Fibroblast of lung (primary cell): ENCODE results near the gene RHEB. TPM values are rescaled to one million over a fixed set of nuclear protein-coding genes. Genes with fewer than 3 reads are reported as not detected.

Experiments
- DNase-seq, 2 donors: peaks; one replicate each; pipeline versions ENCODE4 v3.0.0 to v3.0.0-alpha.2; 2010; ENCODE audit warnings: low read depth in 2 of 2
- H2AFZ ChIP-seq: 2 replicates; pipeline ENCODE4 v1.5.1; 2012; ENCODE audit warnings: low read length, control low read depth, inconsistent platforms
- H3K27ac ChIP-seq: 2 replicates; pipeline ENCODE4 v1.5.1; 2011; ENCODE audit warnings: low read length, control low read depth; ENCODE audit not compliant: insufficient read depth
- H3K27me3 ChIP-seq: 2 replicates; pipeline ENCODE4 v1.5.1; 2011; ENCODE audit warnings: mild to moderate bottlenecking, low read length; ENCODE audit not compliant: control insufficient read depth, insufficient read depth
- H3K36me3 ChIP-seq: 2 replicates; pipeline ENCODE4 v1.5.1; 2011; ENCODE audit warnings: low read length; ENCODE audit not compliant: control insufficient read depth, insufficient read depth
- H3K4me1 ChIP-seq: 2 replicates; pipeline ENCODE4 v1.5.1; 2011; ENCODE audit warnings: low read length; ENCODE audit not compliant: control insufficient read depth, insufficient read depth; ENCODE audit errors: extremely low read depth
- H3K4me2 ChIP-seq: 2 replicates; pipeline ENCODE4 v1.5.1; 2011; ENCODE audit warnings: low read length, control low read depth; ENCODE audit not compliant: insufficient read depth; ENCODE audit errors: extremely low read depth
- H3K4me3 ChIP-seq, 4 experiments: fragments of 200-600 bp in 1 of 4; sonication (generic) in 1 of 4; replicated peaks in 1 of 4; 2 replicates each; pipeline ENCODE4 v1.5.1; 2011 to 2016; ENCODE audit warnings: low read length in 4 of 4, low read depth in 3 of 4, mild to moderate bottlenecking in 3 of 4, control low read depth in 2 of 4, inconsistent platforms in 1 of 4, mixed read lengths in 1 of 4; ENCODE audit not compliant: insufficient read depth in 1 of 4; ENCODE audit errors: control extremely low read depth in 1 of 4
- H3K79me2 ChIP-seq: 2 replicates; pipeline ENCODE4 v1.5.1; 2012; ENCODE audit warnings: mild to moderate bottlenecking, low read length, inconsistent platforms; ENCODE audit not compliant: control insufficient read depth, insufficient read depth
- H3K9ac ChIP-seq: 2 replicates; pipeline ENCODE4 v1.5.1; 2011; ENCODE audit warnings: mild to moderate bottlenecking, low read length, control low read depth; ENCODE audit not compliant: insufficient read depth
- H3K9me3 ChIP-seq: 2 replicates; pipeline ENCODE4 v1.5.1; 2012; ENCODE audit warnings: low read depth, low read length; ENCODE audit not compliant: control insufficient read depth, insufficient read depth
- H4K20me1 ChIP-seq: 2 replicates; pipeline ENCODE4 v1.5.1; 2011; ENCODE audit warnings: low read length; ENCODE audit not compliant: control insufficient read depth, insufficient read depth; ENCODE audit errors: extremely low read depth
- EZH2 ChIP-seq: IDR thresholded peaks from 2 replicates; pipeline ENCODE4 v1.5.1; 2012; ENCODE audit warnings: low read length, control low read depth, mild to moderate bottlenecking; ENCODE audit errors: missing control alignments
- polyA plus RNA-seq, 2 donors: library from polyadenylated mRNA; depleted of rRNA in 1 of 2; stranded (reverse) in 1 of 2; unstranded in 1 of 2; fragments of >200 nt; gene quantifications; 2 replicates each; pipeline ENCODE4 v1.2.1, GENCODE V29; 2011 to 2012; ENCODE audit warnings: missing spikeins in 1 of 2
- total RNA-seq: library from RNA; depleted of rRNA; stranded (reverse); fragments of >200 nt; gene quantifications from 2 replicates; pipeline ENCODE4 v1.2.1, GENCODE V29; 2014
- TF ChIP-seq, protein P1 (sequence below), 2 donors: IDR thresholded peaks in 1 of 2; conservative IDR thresholded peaks in 1 of 2; 1 replicate in 1 of 2; 2 replicates in 1 of 2; pipeline ENCODE4 v1.5.1; 2011 to 2012; ENCODE audit warnings: low read length in 2 of 2, control low read depth in 1 of 2, inconsistent platforms in 1 of 2, low read depth in 1 of 2, mild to moderate bottlenecking in 1 of 2

RHEB gene
- total and polyA plus RNA-seq, 2 donors (not counting 1 experiment from before 2014, with no cell fraction given), result 81.4 to 135 TPM

DNA sequence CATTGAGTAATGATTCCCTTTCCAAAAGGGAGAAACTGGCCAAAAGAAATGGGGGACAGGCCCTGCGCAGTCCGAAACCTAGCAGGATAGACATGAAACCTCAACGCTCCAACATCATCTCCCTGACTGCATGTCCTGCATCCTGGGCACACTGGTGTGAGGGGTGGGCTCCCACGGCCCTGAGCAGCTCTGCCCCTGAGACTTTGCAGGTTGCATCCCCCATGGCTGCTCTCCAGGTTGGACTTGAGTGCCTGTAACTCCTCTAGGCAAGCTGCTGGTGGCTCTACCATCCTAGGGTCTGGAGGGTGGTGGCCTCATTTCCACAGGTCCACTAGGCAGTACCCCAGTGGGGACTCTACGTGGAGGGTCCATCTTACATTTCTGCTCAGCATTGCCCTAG lies 63.4 kb downstream of the RHEB start:
- Histone ChIP-seq H3K36me3 (no peaks in the 10 kb centered on the region), H4K20me1 (no peaks in the 10 kb centered on the region), H3K79me2 (no peaks in the 10 kb centered on the region), H3K4me3 (no peak overlapping the region), H3K27me3 (no peaks in the 10 kb centered on the region), H3K4me1 (peaks cover 11% of the 10 kb centered on the region), H3K9ac (no peak overlapping the region), H3K27ac (no peak overlapping the region), H2AFZ (no peak overlapping the region), H3K9me3 (no peaks in the 10 kb centered on the region), H3K4me2 (no peak overlapping the region)
- no peak for DNase-seq
- TF ChIP-seq, protein P1, sequence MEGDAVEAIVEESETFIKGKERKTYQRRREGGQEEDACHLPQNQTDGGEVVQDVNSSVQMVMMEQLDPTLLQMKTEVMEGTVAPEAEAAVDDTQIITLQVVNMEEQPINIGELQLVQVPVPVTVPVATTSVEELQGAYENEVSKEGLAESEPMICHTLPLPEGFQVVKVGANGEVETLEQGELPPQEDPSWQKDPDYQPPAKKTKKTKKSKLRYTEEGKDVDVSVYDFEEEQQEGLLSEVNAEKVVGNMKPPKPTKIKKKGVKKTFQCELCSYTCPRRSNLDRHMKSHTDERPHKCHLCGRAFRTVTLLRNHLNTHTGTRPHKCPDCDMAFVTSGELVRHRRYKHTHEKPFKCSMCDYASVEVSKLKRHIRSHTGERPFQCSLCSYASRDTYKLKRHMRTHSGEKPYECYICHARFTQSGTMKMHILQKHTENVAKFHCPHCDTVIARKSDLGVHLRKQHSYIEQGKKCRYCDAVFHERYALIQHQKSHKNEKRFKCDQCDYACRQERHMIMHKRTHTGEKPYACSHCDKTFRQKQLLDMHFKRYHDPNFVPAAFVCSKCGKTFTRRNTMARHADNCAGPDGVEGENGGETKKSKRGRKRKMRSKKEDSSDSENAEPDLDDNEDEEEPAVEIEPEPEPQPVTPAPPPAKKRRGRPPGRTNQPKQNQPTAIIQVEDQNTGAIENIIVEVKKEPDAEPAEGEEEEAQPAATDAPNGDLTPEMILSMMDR (conservative IDR thresholded peaks at IDR 0.05 in 1 of 2, IDR thresholded peaks at IDR 0.05 in 1 of 2; ENCODE audit: low read depth in 1 of 2, low read length in 2 of 2), result no peak
- no peak for TF ChIP-seq EZH2

DNA sequence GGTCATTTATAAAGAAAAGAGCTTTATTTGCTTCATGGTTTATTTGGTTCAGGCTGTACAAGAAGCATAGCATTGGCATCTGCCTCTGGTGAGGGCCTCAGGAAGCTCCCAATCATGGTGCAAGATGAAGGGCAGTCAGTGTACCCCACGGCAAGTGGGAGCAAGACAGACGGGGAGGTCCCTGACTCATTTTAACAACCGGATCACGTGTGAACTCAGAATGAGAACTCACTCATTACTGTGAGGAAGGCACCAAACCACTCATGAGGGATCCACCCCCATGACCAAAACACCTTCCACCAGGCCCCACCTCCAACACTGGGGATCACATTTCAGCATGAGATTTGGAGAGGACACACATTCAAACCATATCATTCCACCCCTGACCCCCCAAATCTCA lies 64.0 kb downstream of the RHEB start:
- no peaks in the 10 kb centered on the region for H3K79me2 ChIP-seq
- TF ChIP-seq, protein P1 (conservative IDR thresholded peaks at IDR 0.05 in 1 of 2, IDR thresholded peaks at IDR 0.05 in 1 of 2; ENCODE audit: low read depth in 1 of 2, low read length in 2 of 2), result no peak
- no peak for TF ChIP-seq EZH2
- H4K20me1 ChIP-seq, result no peaks in the 10 kb centered on the region
- no peak overlapping the region for H3K4me3 ChIP-seq
- no peak overlapping the region for H3K9ac ChIP-seq
- H2AFZ ChIP-seq, result no peak overlapping the region
- H3K9me3 ChIP-seq, result no peaks in the 10 kb centered on the region
- H3K27ac ChIP-seq, result no peak overlapping the region
- DNase-seq, result no peak
- peaks cover 10% of the 10 kb centered on the region for H3K4me1 ChIP-seq
- H3K36me3 ChIP-seq, result no peaks in the 10 kb centered on the region
- H3K4me2 ChIP-seq, result no peak overlapping the region
- H3K27me3 ChIP-seq, result no peaks in the 10 kb centered on the region

DNA sequence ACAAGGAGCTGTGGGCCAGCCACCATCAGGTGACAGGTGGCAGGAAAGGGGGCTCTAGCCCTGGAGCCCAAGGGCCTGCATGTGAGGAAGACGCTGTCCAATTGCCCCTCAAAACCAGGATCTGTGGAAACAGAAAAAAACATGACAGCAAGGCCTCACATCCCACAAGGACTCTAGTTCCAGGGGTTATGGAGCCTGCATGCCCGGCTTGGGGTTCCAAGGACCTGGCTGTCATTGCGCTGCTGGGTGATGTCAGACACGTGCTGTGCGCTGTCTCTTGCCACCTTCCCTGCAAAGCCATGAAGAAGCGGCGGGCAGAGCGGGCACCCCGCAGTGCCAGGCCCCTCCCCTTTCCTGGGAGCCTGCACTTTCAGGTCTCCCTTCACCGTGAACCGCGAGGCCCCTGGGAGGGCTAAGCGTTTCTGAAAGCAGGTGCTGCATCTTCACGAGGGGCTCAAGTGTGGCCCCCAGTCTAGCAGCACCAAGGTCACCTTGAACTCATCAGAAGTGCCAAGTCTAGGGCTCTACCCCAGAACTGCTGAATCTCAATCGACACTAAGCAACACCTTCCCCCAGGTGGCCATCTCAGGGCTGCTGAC lies 64.7 kb downstream of the RHEB start:
- Histone ChIP-seq H4K20me1 (no peaks in the 10 kb centered on the region), H2AFZ (no peak overlapping the region), H3K4me2 (no peak overlapping the region), H3K4me1 (peaks cover 4% of the 10 kb centered on the region), H3K27me3 (no peaks in the 10 kb centered on the region), H3K79me2 (no peaks in the 10 kb centered on the region), H3K27ac (no peak overlapping the region), H3K36me3 (no peaks in the 10 kb centered on the region), H3K9me3 (no peaks in the 10 kb centered on the region), H3K4me3 (no peak overlapping the region), H3K9ac (no peak overlapping the region)
- no peak for DNase-seq
- TF ChIP-seq, protein P1 (conservative IDR thresholded peaks at IDR 0.05 in 1 of 2, IDR thresholded peaks at IDR 0.05 in 1 of 2; ENCODE audit: low read depth in 1 of 2, low read length in 2 of 2), result no peak
- no peak for TF ChIP-seq EZH2
